Stimulated activated CD4-positive, alpha-beta T cell treated with anti-CD3 and anti-CD28 coated beads, Interleukin-1b, Interleukin-23, amount 100 ng/mL, for 1 hour (primary cell): ENCODE results near the gene CCDC192.
"Not testable (repeated sequence)": the region's sequence is repeated elsewhere in the genome, so short reads cannot be mapped to it uniquely, and the experiment has no call there.

ENCODE experiments used
- DNase-seq, 2 donors: peaks; one replicate each; pipeline ENCODE4 v3.0.0-alpha.2; 2020; ENCODE audit warnings: low read depth in 2 of 2

Gene CCDC192

DNA sequence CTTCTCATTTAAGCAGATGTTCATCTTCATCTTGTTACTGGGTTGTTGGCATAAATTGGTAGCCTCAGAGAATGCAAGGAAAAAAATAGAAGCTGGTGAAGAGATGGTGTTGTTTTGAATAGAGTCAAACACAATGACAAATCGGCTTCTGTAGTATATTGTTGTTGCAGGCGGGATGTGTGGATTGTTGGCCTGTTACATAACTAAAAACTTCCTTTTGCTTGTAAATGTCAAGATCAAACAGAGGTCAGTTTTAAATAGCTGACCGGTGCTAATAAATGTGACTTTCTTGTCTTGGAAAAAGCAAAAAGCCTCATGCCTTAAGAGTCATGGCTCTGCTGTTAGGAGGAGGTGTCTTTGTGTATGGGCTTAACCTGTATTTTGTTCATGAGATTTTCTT lies 59.2 kb downstream of the CCDC192 start:
- no peak for DNase-seq

DNA sequence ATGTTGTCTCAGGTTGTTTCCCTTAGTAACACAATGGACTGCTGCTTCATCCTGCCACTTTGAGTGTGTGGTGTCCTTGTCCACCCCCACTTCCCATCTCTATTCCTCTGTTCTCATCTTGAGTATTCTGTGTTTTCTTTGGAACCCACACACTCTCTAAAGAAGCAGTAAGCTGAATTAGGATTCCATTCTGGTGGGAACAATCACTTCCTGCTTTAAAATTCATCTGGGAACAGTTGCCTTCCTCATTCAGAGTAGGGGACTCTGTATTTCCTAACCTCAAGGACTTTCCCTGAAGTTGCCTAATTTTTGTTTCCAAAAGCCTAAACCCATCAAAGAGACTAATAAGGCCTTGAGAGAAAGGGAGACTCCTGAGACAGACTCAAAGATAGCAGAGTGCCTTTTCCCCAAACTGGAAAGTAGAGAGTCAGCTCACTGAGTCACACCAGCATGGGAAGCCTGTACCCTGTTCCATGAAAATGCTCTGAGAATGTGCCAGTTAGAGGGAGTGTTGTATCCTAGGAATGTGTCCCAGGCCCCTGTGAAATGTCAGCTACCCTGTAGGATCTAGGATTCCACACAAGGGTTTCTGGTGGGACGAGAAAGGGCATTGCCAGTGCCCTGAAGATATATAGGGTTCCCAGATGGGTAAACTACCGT lies 63.6 kb downstream of the CCDC192 start:
- DNase-seq: no peak

DNA sequence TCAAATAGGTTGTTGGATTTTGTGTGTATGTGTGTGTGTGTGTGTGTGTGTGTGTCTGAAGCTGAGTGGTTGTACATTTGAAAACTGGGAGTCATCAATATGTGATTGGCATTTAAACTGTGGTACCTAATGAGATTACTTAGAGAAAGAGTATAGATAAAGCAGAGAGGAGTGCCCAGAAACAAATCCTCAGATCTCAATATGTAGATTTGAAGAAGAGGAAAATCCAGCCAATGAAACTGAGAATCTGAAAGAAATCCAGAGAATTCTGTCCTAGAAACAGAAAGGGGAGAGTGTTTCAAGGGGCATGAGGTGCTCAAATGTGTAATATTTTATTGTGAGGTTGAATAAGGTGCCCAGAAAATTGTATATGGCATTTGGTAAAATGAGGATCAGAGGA lies 66.2 kb downstream of the CCDC192 start:
- no peak for DNase-seq

DNA sequence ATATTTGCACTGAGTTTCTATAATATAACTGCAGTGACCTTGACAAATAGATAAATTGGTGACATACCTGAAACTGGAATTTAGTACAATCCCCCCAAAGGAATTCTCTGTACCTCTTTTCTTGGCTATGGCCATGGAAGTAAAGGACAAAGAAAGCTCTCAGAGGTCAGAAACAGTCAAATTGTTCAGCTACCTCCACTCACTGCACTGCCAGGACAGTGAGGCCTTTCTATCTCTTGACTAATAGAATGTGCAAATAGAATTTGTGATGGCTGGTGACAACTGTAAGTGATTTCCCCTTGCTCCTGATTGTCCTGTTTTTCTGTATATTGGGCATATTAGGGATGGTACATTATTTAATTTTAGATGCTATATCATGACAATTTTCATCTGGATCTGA lies 67.1 kb downstream of the CCDC192 start:
- DNase-seq: no peak

DNA sequence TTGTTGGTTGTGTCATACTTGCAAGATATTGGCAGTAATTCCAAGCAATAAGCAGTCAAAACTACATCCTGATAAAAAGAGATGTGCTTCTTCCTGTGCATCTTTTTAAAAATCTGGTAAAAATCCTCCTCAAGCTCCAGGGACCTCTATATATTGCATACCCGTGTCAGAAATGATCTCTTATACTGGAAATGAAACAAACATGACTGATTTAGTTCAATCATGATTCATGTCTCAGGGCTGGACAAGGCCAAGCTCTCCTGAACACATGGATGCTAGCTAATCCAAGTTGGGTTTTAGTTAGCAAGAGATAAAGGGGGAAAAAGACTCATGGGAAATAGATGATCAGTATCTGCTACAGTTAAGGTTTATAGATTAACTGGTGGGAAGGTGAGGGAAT lies 69.3 kb downstream of the CCDC192 start:
- DNase-seq: no peak

DNA sequence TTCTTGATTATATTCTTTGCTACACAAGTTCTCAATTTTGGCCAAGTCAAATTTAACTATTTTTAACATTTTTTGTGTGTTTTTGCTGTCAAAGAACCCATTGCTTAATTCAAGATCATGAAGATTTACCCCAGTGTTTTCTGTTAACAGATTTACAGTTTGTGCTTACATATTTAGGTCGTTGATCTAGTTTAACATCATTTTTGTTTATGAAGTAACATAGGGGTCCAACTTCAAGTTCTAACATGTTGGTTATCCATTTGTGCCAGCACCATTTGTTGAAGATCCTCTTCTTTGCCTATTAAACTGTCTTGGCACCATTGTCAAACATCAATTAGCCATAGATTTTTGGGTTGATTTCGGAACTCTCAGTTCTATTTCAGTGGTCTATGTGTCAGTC lies 71.0 kb downstream of the CCDC192 start:
- no peak for DNase-seq

DNA sequence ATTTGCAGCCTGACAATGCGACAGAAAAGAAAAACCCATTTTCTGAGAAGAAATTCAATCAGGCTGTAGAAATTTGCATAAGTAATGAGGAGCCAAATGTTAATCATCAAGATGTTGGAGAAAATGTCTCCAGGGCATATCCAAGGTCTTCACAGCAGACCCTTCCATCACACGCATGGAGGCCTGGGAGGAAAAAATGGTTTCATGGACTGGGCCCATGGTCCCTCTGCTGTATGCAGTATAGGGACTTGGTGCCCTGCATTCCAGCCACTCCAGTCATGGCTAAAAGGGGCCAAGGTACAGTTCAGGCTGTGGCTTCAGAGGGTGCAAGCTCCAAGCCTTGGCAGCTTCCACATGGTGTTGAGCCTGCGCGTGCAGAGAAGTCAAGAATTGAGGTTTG lies 73.3 kb downstream of the CCDC192 start:
- no peak for DNase-seq

DNA sequence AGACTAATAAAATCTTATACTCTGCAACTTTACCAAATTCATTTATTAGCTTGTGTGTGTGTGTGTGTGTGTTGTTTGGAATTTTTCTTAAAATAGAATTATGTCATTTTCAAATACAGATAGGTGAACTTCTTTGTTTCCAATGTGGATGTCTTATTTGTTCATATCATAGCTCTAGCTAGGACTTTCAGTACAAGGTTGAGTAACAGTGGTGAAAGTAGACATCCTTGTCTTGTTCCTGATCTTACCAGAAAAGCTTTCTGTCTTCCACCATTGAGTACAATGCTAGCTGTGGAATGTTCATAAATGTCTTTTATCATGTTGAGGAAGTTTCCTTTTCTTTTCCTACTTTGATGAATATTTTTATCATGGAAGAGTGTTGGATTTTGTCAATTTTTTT lies 74.8 kb downstream of the CCDC192 start:
- no peak for DNase-seq

DNA sequence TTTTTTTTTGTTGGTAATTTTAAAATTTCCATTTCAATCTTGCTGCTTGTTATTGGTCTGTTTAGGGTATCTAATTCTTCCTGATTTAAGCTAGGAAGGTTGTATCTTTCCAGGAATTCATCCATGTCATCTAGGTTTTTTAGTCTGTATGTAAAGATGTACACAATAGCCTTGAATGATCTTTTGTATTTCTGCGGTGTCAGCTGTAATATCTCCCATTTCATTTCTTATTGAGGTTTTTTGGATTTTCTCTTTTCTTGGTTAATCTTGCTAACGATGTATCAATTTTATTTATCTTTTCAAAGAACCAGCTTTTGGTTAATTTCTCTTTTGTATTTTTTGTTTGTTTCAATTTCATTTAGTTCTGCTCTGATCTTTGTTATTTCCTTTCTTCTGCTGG lies 79.3 kb downstream of the CCDC192 start:
- not testable (repeated sequence) for DNase-seq

DNA sequence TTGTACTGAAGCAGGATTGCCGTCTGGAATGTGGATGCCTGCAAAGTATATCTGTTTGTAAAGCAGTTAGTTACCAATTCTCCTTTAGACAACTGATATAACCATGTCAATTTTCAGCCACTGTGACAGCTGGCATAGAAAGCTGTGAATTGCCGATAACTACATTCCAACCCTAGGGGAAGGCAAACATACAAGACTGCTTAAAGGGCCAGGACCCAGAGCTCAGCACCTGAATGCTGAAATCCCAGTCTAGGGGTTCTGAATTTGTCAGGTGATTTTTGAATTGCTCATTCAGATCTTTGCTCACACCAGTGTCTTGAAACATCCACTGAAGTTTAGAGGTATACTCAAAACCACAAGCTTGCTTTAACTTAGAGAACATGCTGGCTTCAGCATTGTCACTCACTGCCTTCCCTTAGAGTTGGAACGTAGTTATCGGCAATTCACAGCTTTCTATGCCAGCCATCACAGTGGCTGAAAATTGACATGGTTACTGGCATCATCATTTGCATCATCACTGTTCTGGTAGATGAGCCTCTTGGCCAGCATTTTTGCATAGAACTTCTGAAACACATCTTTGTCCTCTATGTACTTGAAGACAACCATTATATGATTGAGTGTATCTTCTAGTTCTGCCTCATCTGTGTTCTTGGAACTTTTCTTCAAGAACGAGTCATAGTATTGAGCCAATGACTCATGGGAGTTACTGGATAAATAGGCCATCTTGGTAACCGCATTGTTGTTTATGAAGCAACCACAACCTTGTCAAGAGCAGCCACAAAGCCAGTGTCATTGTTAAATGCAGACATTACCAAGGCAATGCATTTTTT lies 82.1 kb downstream of the CCDC192 start:
- no peak for DNase-seq

DNA sequence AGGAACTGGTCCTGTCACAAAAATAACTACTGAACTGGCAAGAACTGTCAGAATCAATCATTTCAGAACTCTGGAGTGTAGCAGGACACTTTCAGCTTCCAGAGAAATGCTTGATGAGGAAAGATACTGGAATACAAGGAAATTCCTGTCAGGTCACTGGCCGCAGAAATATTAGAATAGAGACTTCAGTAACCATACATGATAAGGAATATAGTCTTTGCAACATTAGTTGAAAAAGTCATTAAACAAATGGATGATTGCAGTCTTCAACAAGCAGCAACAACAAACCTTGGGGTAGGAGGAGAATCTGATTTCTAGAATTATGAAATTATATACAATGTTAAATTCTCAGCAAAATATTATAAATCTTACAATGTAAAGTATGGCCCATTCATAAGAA lies 88.2 kb downstream of the CCDC192 start:
- DNase-seq: no peak

DNA sequence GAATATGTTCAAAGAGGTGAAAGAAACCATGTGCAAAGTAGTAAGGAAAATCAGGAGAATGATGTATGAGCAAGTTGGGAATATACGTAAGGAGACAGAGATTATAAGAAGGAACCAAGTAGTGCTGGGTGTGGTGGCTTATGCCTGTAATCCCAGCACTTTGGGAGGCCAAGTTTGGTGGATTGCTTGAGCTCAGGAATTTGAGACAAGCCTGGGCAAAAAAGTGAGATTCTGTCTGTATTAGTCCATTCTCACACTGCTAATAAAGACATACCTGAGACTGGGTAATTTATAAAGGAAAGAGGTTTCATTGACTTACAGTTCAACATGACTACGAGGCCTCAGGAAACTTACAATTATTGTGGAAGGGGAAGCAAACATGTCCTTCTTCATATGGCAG lies 88.7 kb downstream of the CCDC192 start:
- DNase-seq: not testable (repeated sequence)

DNA sequence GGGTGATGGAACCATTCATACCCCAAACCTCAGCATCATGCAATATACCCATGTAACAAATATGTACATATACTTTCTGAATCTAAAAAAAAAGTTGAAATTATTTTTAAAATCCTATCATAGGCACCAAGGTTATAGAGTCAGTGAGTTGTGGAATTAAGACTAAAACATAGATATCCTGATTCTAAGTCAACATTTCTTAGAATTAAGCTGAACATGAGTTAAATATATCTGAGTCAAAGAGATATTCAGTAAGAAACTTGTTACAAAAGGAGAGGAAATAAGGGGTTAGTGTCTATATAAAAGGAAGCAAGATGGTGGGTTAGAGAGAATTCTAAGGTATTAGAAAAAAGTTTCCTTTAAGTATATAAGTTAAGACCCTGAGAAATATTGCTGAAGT lies 89.9 kb downstream of the CCDC192 start:
- no peak for DNase-seq

DNA sequence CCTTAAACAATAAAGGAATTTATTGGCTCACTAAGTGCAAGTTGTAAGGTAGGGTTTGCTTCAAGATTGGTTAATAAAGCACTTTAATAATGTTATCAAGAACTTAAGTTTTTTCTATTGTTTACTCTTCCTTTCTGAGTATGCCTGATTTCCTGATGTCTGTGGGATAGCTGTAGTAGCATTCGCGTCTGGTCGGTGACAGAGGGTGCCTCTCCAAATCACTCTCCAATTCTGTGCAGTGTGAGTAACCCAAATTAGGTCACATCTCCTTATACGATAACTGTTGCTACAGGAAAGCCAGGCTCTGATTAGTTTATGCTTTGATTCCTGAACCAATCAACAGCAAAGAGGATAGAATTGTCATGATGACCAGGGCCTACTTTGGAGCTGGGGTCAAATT lies 90.7 kb downstream of the CCDC192 start:
- DNase-seq: no peak

DNA sequence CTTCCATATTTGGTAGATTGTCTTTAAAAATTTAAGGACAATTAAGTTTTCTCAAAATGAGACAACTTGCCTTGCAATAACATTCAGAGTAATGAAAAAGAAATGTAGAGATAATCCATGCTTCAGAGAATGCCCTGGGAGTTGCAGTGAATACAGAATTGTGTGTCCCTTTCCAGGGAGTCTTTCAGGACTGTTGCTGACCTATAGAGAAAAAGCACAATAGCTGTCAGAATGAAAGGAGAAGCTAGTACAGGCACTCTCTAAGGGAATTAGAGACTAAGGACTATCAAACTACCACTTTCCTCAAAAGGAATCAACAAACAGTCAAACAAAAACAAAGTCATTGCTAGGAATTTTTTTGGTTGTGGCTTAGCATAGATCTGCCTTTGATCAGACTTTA lies 93.0 kb downstream of the CCDC192 start:
- DNase-seq: no peak

DNA sequence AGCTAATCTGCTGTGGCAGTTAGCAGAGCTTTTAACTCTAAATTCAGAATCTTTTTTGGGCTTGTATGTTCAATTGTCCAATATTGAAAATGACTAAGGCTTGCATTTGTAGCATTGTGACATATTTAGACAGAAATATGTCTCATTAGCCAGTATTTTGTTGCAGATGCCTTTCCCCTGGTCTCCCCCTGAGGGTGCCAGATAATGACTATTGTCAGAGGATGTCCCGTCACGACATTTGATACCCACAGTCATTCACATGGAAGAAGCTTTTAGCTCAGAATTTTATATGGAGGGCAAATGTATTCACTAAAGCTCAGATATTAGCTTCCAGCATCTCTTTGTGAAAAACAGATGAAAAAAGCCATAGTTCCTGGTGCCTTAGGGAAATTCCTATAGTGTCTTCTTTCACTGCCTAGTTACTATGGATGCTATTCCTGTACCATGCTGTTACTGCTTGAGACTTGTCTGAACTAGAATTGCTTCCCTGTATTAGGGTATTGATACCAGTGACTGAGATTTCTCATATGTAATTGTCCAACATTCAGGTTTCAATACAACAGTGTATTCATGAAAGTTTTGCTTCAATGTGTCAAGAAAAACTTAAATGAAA lies 96.2 kb downstream of the CCDC192 start:
- no peak for DNase-seq

DNA sequence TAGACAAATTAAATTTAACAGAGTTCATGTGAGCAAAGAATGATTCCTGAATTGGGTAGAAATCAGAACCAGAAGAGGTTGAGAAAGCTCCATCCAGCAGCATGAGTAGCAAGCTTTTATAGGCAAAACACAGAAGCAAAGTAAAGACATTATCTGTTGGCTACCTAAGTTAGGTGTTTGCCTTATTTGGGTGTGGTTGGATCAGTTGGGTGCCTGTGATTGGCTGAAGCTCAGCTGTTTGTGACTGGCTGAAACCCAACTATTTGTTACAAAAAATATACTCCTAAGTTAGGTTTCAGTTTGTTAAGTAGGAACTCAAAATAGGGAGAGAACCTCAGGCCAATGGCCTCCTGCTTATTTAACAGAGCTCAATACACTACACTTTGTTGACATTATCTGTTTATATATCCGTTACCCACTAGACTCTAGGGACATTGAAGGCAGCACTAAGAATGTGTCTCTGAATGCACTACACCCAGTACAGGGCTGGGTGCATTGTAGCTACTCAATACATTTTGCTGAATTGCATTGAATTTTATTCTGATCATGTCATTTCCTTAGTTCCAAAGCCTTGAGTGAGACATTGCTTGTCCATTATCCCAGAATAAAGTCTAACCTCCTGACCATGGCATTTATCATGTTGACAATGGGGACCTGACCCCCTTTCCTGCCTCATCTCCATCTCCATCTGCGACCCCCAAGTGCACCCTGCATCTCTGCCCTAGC lies 98.7 kb downstream of the CCDC192 start:
- DNase-seq: no peak

DNA sequence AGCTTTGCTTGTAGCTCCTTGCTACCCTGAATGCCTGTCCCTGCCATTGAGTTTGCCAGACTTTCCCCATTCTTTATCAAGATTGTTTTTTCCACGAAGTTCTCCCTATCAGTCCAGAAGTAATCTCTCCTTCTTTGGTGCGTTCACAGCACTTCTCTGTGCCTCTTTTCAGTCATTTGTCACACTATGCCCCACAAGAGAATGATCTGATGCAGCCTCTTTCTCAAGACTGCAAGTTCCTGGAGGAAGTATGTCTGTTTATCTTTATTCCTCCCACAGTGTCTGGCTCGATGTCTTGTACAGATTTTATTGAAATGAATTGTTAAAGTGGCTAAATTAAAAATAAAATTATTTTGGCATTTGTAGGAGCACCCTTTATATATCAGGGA lies 99.3 kb downstream of the CCDC192 start:
- DNase-seq: no peak

DNA sequence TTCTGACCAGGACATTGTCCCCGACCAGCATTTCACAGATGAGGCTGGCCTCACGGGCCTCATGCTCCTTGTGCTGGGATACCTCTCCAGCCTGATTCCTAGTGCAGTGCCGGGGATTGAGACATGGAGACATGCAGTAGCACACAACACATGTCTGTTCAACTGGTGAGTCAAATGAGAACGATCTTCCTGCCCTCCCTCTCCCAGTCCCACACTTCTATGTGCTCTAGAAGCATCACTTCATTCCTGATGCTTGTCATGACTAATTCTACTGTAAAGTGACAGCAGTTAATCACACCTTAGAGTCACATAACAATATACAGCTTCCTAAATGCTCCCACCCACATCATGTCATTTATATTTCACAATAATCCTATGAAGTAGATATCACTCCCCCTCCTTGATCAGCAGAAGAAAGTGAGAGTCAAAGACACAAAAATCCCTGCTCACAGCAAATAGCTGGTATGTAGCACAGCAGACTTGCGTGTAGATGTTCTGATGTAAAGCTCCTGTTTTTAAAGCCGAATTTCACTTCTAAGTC lies 101.8 kb downstream of the CCDC192 start:
- no peak for DNase-seq

DNA sequence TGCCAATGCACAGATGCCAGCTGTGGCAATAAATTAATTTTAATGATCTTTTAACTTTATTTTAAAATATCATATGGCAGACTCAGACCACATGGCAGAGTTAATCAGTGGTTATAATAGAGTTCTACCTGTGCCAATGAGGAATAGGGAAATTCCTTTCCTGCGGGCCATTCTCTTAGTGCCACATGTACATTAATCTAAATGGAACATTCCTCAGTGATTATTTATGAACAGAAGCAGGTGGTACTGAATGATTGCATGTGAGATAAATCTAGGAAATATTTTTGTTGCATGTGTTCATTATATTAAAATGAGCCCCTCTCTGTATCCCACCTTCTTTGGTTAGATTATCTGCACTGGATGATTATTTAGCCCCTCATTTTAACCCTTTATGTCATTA lies 102.3 kb downstream of the CCDC192 start:
- no peak for DNase-seq

DNA sequence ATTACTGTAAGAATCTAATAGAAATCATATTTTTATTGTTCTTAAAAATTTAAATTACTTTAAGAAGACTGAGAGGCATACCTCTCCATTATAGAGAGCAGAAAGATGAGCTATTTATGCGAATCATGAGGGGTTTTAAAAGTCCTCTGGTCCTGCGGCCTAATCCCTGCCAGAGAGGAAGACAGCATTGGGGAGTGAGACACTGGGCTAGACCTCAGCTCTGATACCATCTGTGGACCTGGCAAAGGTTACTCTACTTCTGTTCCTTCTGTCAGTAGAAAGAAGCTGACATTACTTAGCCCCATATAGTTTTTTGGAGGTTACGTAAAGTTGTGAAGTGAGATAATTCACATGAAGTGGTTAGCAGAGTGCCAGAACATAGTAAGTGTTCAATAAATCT lies 103.6 kb downstream of the CCDC192 start:
- DNase-seq: no peak

DNA sequence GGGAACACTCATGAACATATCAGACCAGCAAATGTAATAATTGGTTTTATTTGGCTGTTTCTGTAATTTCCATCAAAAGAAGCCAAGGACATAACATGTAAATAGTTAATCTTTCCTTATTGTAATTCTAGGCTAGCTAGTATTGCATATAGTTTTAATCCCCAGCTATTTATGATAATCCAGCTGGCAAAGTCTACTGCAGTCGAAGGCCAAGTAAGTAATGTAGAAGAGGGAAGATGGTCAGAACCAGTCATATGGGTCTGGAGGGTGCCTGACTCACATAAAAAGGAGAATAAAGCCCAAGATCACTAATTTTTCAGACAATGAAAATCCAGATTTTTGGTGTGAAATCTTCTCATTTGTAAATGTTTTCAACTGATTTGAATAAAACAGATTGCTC lies 106.3 kb downstream of the CCDC192 start:
- DNase-seq: no peak
